Measurements from ENCODE around the gene PCDH7.

GRCh38 chr4:30763321-30763727 is 43.2 kb downstream of the PCDH7 start:
- TF ChIP-seq CTCF (conservative IDR thresholded peaks at IDR 0.05): no peak
- TF ChIP-seq EZH2 (IDR thresholded peaks at IDR 0.05; ENCODE audit: low read depth): no peak
